ENCODE measurements around the gene TIMM17A.
"Not testable (repeated sequence)": the region's sequence is repeated elsewhere in the genome, so short reads cannot be mapped to it uniquely, and the experiment has no call there.

Gene TIMM17A

DNA sequence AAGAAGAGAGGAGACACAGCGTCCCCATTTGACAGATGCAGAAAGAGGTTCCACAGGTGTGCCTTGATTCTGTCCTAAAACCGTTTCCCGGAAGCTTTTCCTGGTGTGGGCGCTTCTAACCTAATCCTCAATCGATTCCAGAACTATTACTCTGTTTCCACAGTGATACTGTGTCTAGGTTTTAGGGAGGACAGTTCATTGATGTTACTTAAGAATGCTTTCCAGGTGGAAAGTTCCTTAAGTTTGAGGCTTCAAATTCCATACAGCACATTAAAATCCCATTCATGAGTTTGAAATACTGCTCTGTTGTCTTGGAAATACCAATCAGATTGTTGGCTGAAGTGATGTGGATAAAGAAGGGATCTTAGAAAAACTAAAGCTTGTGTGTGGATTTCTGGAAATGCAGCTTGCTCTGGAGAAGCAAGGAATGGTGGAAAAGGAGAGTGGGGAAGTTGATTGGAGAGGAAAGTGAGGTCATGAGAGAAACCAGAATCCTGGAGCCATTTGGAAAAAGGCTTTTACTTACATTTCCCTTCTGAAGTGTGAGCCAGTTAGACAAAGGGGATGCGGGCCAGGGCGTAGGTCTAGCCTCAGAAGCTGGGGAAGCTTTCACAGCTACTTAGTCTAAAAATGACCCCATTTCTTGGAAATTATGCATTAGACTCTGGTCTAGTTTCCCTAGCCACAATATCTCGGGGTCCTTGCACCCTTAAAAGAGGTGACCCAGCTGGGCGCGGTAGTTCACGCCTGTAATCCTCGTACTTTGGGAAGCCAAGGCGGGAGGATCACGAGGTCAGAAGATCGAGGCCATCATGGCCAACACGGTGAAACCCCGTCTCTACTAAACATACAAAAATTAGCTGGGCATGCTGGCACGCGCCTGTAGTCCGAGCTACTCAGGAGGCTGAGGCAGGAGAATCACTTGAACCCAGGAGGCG is 61.8 kb downstream of the TIMM17A start:
- no peak for DNase-seq

DNA sequence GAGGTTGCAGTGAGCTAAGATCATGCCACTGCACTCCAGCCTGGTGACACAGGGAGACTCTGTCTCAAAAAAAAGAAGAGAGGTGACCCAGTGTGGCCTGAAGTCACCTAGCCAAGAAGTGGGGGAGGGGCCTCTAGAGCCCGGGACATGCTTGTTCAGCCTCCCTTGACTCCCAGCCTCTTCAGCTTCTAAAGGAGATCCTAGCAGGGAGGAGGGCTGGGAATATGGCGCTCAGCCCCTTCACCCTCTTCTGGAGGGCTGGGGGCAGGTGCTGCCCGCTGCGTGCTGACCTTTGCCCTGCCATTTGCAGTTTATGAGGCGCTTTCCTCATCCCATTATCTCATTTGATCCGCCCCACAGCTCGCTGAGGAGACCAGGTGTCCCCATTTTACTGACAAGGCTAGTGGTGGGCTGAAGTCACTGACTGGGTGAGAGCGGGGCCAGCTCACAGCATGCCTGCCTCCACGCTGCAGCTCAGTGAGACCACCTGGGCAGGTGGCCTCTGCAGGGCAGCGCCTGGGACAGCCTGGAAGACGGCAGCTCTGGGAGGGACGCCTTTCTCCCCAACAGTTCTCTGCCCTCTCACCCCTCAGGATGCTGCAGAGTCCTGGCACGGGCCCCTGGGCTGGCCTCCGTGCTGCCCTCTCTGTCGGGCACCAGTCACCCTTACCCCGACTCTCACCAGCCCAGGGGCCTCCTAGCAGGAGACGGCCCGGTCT is 62.6 kb downstream of the TIMM17A start:
- no peak for DNase-seq

DNA sequence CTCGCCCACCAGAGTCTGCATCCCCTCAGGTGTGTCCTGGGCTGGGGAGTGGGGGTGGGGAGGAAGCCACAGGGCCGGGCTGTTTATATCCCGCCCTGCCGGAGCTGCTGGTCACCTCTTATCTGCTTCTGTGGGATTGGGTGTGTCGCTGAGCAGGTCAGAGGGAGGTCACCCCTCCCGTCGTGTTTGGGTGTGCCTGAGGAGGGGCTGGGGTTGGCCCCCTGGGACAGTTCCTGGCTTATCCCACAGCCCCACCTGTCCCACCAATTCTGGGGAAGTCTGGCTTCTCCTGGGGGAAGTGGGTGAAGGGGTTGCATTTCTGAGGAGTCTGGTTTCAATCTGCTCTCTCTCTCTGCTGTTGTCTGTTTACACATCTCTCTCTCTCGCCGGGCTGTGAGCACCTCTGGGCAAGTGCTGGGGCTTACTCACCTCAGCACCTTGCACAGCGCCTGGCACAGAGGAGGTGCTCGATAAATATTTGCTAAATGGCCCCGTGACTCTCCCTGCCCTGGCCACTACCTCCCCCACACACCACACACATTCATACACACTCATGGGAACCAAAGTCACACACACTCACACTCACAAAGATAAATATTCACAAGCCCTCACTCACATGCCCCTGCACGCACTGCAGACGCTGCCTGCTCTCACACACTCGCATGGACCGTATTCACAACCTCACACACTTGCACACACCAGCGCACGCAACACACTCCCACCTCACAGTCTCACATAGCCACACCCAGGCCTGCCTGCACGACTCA is 63.3 kb downstream of the TIMM17A start:
- no peak for DNase-seq

DNA sequence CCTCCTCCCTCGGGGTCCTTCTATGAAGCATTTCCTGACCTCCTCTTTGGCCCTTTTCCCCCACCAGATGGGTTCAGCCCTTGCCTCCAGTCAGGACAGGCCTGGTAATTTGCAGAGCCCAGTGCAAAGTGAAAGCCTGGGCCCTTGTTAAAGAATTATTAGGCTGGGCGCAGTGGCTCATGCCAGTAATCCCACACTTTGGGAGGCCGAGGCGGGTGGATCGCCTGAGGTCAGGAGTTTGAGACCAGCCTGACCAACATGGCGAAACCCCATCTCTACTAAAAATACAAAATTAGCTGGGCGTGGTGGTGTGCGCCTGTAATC is 63.9 kb downstream of the TIMM17A start:
- not testable (repeated sequence) for DNase-seq

Measured in activated naive CD4-positive, alpha-beta T cell treated with Interleukin-2 at 50 U/mL for 16 hours (primary cell).